ENCODE results near the gene LRRC42.

DNA sequence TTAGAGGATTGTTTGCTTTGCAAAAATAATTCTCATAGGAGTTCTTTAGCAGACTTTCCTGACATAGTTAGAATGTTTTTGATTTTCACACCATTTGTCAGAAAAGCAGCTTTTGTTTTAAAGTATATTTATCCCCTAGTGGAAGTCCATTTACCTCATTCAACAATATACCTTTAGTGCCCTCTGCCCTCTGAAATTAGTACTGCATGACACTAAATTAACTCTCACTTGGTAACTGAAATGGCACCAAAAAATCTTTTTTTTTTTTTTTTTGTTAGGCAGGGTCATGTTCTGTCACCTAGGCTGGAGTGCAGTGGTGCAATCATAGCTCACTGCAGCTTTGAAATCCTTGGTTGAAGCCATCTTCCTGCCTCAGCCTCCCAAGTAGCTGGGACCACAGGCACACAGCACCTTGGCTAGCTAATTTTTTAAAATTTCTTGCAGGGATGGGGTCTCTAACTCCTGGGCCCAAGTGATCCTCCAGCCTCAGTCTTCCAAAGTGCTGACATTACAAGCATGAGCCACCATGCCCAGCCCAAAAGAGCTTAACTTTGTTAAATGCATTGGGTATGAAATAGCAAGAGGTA, 13.6 kb downstream of the LRRC42 start:
- TF ChIP-seq CTCF (IDR thresholded peaks at IDR 0.05; ENCODE audit: low read depth, low read length, missing input control) (peak; percentile 77), EGR1 (IDR thresholded peaks at IDR 0.05; ENCODE audit: low read depth in 2 of 2) (no peak), YY1 (IDR thresholded peaks at IDR 0.05) (peak; percentile 41), RAD21 (IDR thresholded peaks at IDR 0.05) (peak; percentile 83 to 87)
- TF ChIP-seq, protein P1, sequence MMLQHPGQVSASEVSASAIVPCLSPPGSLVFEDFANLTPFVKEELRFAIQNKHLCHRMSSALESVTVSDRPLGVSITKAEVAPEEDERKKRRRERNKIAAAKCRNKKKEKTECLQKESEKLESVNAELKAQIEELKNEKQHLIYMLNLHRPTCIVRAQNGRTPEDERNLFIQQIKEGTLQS (IDR thresholded peaks at IDR 0.05), result no peak
